ENCODE data around the gene GALK1.

- TF ChIP-seq CTCF (IDR thresholded peaks at IDR 0.05; ENCODE audit: low read depth, low read length) (no peak; the same call in 1 of the 2 replicates), EZH2phosphoT487 (IDR thresholded peaks at IDR 0.05; ENCODE audit: low read depth) (no peak)
Measured at GRCh38 chr17:75779250-75779986, 14.4 kb upstream of the GALK1 start.

Measured in OCI-LY3 (cell line).